GDM1 (cell line): ENCODE measurements around the gene PKLR.
"Not testable (repeated sequence)": the region's sequence is repeated elsewhere in the genome, so short reads cannot be mapped to it uniquely, and the experiment has no call there.

ENCODE experiments used
- DNase-seq: peaks from one replicate; lab custom pipeline; 2025; lab: John Stamatoyannopoulos, UW

PKLR gene

DNA sequence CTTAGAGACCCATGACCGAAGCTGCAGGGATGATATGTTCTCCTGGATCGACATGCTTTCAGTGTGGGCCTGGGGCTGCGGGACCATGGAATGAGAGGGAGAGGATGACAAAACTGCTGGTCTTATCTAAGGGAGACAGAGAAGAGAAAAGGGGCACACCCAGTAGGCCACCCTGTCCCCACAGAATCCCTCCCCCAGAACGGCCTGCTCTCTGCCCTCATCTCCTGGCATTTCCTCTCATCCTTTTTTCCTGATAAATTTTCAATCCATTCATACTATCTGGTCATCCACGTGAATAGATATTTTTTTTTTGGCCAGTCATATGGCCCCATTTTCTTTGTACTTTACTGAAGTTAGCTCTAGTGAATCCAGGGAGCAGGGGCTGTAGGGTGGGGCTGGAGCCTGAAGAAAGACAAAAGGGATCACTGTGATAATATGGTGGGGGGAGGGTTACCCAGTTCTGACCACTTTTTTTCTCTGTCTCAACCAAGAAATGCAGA, at the start of gene PKLR:
Gene PKLR, minus strand, starts transcription at position 97 of the 500 bp plus-strand sequence. Its CDS starts 43 bp downstream, at position 54.
- DNase-seq: no peak

DNA sequence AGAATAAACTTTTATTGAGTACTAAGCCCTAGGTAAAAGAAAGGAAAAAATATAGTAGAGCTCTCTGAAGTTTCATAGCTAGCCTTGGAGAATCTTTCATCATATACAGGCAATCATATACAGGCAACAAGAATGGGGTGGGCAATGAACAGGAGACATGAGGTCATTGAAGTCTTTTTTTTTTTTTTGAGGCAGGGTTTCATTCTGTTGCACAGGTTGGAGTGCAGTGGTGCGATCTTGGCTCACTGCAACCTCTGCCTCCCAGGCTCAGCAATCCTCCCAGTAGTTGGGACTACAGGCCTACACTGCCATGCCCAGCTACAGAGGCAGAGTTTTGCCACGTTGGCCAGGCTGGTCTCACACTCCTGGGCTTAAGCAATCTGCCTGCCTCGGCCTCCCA, 41.6 kb upstream of the PKLR start:
- no peak for DNase-seq

- no peak for DNase-seq
These were observed 38.4 kb upstream of the PKLR start for GRCh38 chr1:155339515-155340097.

- DNase-seq: no peak
These were observed 33.7 kb upstream of the PKLR start for GRCh38 chr1:155334962-155335361.

- DNase-seq: no peak
These were observed 28.9 kb upstream of the PKLR start for GRCh38 chr1:155329980-155330598.

DNA sequence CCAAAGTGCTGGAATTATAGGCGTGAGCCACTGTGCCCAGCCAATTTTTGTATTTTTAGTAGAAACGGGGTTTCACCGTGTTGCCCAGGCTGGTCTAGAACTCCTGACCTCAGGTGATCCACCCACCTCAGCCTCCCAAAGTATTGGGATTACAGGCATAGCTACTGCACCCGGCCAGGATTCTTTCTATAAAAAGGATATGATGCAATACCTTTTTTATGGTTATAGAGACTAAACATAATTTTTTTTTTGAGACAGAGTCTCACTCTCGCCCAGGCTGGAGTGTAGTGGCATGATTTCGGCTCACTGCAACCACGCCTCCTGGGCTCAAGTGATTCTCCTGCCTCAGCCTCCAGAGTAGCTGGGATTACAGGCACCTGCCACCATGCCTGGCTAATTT, 27.6 kb upstream of the PKLR start:
- not testable (repeated sequence) for DNase-seq

DNA sequence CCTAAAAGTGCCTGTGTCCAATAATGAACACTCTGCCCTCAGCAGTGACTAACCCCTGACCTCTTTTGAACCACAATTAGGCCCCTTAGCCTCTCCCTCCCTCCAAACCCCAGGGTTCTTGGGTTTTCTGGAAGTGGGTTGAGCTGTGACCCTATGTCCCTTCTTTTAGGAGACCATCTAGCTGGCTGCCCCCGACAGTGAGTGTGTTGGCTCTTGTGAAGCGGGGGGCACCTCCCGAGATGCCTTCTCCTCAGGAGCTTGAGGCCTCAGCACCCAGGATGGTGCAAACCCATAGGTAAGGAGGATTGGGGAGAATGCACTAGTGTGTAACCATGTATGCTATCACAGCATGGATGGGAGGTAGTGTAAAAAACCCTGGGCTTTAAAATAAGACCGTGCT, 26.7 kb upstream of the PKLR start:
- no peak for DNase-seq

DNA sequence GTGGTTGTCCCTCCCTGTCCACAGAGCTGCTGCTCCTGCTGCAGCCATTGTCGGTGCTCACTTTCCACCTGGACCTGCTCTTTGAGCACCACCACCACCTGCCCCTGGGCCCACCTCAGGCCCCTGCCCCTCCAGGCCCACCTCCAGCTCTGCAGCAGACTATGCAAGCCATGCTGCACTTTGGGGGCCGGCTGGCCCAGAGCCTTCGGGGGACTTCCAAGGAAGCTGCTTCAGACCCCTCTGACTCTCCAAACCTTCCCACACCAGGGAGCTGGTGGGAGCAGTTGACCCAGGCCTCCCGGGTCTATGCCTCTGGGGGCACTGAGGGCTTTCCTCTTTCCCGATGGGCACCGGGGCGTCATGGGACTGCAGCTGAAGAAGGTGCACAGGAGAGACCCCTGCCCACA, 25.4 kb upstream of the PKLR start:
- DNase-seq: no peak

DNA sequence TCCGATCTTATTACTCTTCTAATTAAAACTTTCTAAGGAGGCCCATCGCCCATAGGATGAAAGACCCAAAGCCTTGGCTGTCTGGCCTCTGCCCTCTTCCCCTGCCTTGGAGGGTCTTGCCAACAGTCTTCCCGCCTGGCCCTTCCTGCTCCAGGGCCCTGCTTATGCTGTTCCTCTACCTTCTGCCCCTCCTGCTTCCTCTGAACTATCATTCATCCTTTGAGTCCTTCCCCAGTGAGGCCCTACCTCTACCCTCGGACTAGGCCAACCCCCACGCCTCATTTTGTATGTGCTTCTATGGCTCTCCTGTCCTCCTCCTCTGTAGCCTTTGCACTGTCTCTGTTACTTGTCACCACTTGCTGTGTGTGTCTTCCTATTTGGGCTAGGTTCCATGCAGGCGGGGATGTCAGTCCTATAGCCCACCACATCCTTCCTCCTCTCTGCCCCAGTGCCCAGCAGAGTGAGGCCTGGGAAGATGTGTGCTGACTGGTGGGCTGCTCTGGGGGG, 24.8 kb upstream of the PKLR start:
- no peak for DNase-seq

DNA sequence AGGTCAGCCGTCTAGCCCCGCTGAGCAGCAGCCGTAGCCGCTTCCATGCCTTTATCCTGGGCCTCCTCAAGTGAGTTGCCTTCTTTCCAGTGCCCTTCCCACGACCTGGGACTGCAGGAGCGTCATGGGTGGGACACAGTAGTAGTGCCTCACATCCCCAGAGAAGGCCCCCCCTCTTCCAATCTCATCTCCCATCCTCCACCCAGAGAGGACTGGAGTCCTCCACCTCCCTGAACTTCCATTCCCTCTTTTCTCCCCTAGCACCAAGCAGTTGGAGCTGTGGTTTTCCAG, 24.3 kb upstream of the PKLR start:
- no peak for DNase-seq

DNA sequence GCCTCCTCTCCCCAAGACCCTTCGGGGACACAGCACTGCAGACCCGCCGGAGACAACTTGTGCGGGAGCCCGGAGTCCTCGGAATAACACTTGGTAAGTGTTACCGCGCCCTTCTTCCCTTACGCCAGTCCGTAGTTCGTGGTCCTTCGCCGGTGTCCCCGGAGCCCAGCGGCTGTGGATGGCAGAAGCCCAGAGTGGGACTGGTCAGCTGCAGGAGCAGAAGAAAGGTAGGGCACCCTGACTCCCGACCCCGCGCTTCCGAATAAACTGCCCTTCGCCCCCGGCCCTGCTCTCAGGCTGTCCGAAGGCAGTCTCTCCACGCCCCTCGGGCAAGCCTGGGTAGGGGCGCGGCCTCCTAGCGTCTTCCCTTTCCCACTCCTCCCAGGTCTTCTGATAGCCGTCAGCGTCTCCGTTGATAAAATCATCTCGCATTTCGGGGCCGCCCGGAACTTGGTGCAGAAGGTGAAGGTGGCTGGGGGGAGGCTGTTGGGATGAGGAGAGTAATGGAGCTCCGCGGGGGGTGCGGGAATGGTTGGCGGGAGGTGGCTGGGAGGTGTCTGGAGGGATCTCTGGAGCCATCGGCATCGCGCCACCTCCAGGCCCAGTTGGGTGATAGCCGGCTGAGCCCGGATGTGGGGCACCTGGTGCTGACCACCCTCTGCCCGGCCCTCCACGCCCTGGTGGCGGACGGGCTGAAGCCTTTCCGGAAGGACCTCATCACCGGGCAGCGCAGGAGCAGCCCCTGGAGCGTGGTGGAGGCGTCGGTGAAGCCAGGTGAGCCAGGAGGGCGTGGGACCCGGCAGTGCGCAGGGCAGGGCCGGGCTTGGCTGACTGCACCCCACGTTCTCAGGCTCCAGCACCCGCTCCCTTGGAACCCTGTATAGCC, 23.7 kb upstream of the PKLR start:
- DNase-seq: no peak

DNA sequence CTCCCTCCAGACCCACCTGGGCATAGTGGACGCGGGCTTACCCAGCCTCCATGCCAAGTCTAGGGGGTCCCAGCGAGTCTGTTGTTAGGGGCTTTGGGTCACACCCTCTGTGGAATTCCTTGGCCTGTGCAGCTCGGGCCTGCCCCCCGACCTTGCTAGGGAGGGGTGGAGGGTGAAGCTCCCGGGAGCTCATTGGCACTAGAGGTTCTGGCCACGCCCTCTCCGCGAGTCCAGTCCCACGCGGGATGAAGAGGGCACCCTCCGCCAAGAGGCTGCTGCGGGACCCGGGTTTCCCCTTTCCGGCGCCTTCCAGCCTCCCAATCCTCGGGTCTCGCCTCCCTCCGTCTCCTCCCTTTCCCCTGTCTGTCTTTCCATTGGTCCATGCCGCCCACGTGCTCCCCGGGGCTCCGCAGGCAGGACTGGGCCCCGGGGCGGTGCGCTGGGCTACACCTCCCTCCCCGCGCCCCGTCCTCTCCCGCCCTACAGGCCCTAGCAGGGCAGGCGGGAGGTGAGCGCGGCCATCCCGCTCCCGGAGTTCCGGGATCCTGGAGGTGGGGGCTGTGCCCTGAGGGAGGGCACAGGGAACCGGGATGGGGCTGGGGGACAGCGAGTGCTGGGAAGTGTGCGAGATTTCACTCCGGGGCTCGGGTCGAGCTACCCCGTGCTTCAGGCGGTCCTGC, 22.9 kb upstream of the PKLR start:
- DNase-seq: peak; percentile 96

GRCh38 chr1:155323729-155324036, 22.4 kb upstream of the PKLR start:
- DNase-seq: peak; percentile 75

- peak; percentile 90 for DNase-seq
These were observed 21.9 kb upstream of the PKLR start for GRCh38 chr1:155322953-155323728.

GRCh38 chr1:155322571-155322952, 21.3 kb upstream of the PKLR start:
- no peak for DNase-seq

DNA sequence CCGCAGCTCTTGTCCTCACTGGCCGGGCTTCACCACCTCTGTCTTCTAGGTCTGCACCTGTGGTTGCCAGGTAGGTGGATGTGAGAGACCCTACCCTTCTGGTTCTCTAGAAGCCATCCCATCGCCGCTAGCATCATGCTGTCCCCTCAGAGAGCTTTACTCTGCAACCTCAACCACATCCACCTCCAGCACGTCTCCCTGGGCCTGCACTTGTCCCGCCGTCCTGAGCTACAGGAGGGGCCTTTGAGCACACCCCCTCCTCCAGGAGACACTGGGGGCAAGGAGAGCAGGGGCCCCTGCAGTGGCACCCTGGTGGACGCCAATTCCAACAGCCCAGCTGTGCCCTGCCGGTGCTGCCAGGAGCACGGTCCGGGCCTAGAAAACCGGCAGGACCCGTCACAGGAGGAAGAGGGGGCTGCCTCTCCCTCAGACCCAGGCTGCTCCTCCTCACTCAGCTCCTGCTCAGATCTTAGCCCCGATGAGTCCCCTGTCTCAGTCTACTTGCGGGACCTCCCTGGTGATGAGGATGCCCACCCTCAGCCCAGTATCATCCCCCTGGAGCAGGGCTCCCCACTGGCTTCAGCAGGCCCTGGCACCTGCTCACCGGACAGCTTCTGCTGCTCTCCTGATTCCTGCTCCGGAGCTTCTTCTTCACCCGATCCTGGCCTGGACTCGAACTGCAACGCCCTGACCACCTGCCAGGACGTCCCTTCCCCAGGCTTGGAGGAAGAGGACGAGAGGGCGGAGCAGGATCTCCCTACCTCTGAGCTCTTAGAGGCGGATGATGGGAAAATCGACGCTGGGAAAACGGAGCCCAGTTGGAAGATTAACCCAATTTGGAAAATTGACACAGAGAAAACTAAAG, 20.6 kb upstream of the PKLR start:
- no peak for DNase-seq

- no peak for DNase-seq
These were observed 19.7 kb upstream of the PKLR start, which contains the start of gene RUSC1 for GRCh38 chr1:155320661-155321617. RUSC1 (plus strand) TSS chr1:155320894; CDS start chr1:155321774, 880 bp downstream.

DNA sequence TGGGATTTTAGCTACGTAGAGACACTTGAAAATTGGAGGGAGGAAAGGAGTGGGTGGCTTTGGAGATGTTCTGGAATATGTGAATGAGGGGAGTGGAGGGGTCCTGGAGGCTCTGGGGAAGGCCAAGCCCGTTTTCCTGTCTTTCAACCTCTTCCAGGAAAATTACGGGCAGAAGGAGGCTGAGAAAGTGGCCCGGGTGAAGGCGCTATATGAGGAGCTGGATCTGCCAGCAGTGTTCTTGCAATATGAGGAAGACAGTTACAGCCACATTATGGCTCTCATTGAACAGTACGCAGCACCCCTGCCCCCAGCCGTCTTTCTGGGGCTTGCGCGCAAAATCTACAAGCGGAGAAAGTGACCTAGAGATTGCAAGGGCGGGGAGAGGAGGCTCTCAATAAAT, 19.0 kb upstream of the PKLR start:
- no peak for DNase-seq

- no peak for DNase-seq
These were observed 18.3 kb upstream of the PKLR start for GRCh38 chr1:155319536-155319935.

- no peak for DNase-seq
These were observed 16.8 kb upstream of the PKLR start for GRCh38 chr1:155318082-155318481.
